ENCODE data around the gene PARP2. TPM values are rescaled to one million over a fixed set of nuclear protein-coding genes. Genes with fewer than 3 reads are reported as not detected.

The PARP2 gene
- total and polyA plus RNA-seq, 2 donors (not counting 3 experiments of a cell fraction or from before 2014, with no cell fraction given) = 15.7 to 30.6 TPM

GRCh38 chr14:20294636-20295035 is 48.8 kb upstream of the PARP2 start:
- dilution Hi-C loops (cut with MboI; ENCODE audit: extremely low pct_ligation_motif_present, low sequenced_read_pairs) (no loop called here), intact Hi-C loops (cut with micrococcal nuclease) (no loop called here)
- Histone ChIP-seq H3K4me3 (replicated peaks in 1 of 3; ENCODE audit: insufficient read depth in 1 of 3, low read depth in 1 of 3, low read length in 3 of 3) (no peak overlapping the region), H3K79me2 (ENCODE audit: control insufficient read depth, insufficient read depth, low read length) (no peaks in the 10 kb centered on the region), H3K9me1 (replicated peaks; ENCODE audit: control insufficient read depth, extremely low read depth, insufficient read depth, low read length) (no peaks in the 10 kb centered on the region), H3K9me3 (replicated peaks; ENCODE audit: control insufficient read depth, insufficient read depth, low read length) (no peaks in the 10 kb centered on the region), H3K36me3 (ENCODE audit: control insufficient read depth in 2 of 2, extremely low read depth in 1 of 2, insufficient read depth in 2 of 2, low read length in 2 of 2) (peaks cover 18 to 21% of the 10 kb centered on the region in 2 experiments), H3K9ac (replicated peaks; ENCODE audit: extremely low read depth, insufficient read depth, low read length) (no peak overlapping the region), H3K27me3 (ENCODE audit: control insufficient read depth in 2 of 2, insufficient read depth in 2 of 2, low read length in 2 of 2) (no peaks in the 10 kb centered on the region), H4K20me1 (replicated peaks; ENCODE audit: control insufficient read depth, extremely low read depth, insufficient read depth, low read length) (no peaks in the 10 kb centered on the region), H3K4me1 (ENCODE audit: control insufficient read depth, extremely low read depth, insufficient read depth, low read length) (no peaks in the 10 kb centered on the region), H3K27ac (ENCODE audit: insufficient read depth, low read depth, low read length) (no peak overlapping the region), H3K4me2 (ENCODE audit: insufficient read depth, low read length) (no peak overlapping the region), H2AFZ (ENCODE audit: low read depth, low read length) (no peak overlapping the region)
- POLR2A ChIA-PET = no interaction called here
- no TSS peak for BruUV-seq (replicated peaks)
- FAIRE-seq (no peak), DNase-seq (ENCODE audit: low read depth, low spot score) (no peak)
- CTCF ChIA-PET = interaction anchor here (1.0 kb wide), 1 partner anchor 12 kb away, joined by 3 read pairs; the partner anchor contains the start of gene TTC5
- TF ChIP-seq, protein P1, sequence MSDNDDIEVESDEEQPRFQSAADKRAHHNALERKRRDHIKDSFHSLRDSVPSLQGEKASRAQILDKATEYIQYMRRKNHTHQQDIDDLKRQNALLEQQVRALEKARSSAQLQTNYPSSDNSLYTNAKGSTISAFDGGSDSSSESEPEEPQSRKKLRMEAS (IDR thresholded peaks at IDR 0.05; ENCODE audit: insufficient read depth, insufficient read length) = no peak
- no peak for TF ChIP-seq JUN (IDR thresholded peaks at IDR 0.05; ENCODE audit: borderline replicate concordance, insufficient read depth, insufficient read length, low read depth)
- TF ChIP-seq CTCF (IDR thresholded peaks at IDR 0.05; ENCODE audit: extremely low read depth in 1 of 2, insufficient read depth in 1 of 2, low read depth in 1 of 2, low read length in 2 of 2) = no peak
- no peak for TF ChIP-seq POLR2A (IDR thresholded peaks at IDR 0.05; ENCODE audit: low read depth, low read length)
- no peak for TF ChIP-seq FOS (IDR thresholded peaks at IDR 0.05; ENCODE audit: borderline replicate concordance, insufficient read depth, low read length)
- no peak for TF ChIP-seq POLR2AphosphoS5 (IDR thresholded peaks at IDR 0.05; ENCODE audit: insufficient read depth, low read depth, low read length)
- no peak for TF ChIP-seq MYC (IDR thresholded peaks at IDR 0.05; ENCODE audit: low read depth, low read length)
- TF ChIP-seq EZH2 (IDR thresholded peaks at IDR 0.05; ENCODE audit: borderline replicate concordance, low read depth, low read length, severe bottlenecking) = no peak
- TF ChIP-seq GATA2 (IDR thresholded peaks at IDR 0.05; ENCODE audit: insufficient read depth, insufficient read length, low read depth, low read length) = no peak
